Skeletal muscle cell (primary cell): Measurements from ENCODE around the gene ZCCHC18.

Experiments used
- DNase-seq: peaks from one replicate; pipeline ENCODE4 v3.0.0-alpha.2; 2010; ENCODE audit warnings: low read depth
- H3K4me3 ChIP-seq: 2 replicates; pipeline ENCODE4 v1.5.1; 2011; ENCODE audit warnings: low read depth, mild to moderate bottlenecking, control low read depth, low read length, moderate library complexity

Gene ZCCHC18

DNA sequence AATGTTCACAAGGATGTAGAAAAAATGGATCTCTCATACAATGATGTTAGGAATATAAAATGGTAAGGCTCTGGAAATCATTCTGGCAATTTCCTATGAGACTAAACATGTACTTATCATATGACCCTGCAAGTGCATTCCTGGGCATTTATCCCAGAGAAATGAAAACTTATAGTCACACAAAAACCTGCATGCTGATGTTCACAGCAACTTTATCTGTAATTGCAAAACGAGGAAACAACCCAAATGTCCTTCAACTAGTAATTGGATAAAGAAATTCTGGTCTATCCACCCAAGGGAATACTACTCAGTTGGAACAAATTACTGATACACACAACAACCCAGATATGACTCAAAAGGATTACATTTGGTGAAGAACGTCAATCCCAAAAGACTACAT, 14.5 kb downstream of the ZCCHC18 start:
- DNase-seq = no peak
- no peak overlapping the region for H3K4me3 ChIP-seq

DNA sequence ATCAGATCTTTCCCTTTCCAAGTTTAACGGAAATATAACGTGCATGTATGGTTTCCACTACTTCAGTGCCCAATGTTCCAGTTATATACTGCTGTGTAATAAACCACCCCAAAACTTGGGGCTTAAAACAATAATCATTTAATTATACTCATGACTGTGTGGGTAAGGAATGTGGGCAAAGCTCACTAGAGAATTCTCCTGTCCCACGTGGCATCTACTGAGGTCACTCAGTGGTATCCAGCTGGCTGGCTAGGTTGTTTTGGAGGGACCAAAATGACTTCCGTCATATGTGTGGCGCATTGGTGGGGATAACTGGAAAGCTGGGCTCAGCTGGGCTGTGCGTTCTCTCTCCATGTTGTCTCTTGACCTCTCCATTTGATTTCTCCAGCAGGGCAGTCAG, 18.5 kb downstream of the ZCCHC18 start:
- DNase-seq = no peak

DNA sequence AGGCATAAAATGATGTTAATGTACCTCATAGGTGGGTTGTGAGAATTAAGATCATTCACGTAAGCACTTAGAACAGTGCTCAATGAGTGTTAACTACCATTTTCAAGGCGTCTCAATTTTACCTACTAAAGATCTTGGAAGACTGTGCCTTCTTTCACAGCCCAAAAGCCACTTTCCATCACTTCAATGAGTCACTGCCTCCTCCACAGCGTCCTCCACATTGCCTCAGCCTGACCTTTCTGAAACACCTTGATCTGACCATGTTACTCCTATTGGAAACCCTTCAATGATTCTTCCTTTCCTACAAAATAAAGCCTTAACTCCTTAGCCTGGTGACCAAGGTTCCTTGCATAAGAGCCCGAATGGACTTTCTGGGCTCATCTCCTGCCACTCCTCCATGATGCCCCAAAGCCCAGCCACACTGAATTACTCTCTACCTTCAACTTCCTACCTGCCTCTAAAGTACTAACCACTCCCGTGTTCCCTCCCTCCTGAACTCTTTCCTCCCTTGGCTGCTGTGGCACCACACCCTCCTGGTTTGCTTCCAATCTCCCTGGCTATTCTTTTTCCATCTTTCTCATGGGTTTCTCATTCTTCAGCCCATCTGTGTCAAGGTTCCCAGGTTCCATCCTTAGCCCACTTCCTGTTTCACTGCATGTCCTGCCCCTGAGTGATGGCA, 22.4 kb downstream of the ZCCHC18 start:
- H3K4me3 ChIP-seq = no peak overlapping the region
- DNase-seq = no peak

More for the DNA sequence above, 18.5 kb downstream of the ZCCHC18 start:
- no peak overlapping the region for H3K4me3 ChIP-seq

DNA sequence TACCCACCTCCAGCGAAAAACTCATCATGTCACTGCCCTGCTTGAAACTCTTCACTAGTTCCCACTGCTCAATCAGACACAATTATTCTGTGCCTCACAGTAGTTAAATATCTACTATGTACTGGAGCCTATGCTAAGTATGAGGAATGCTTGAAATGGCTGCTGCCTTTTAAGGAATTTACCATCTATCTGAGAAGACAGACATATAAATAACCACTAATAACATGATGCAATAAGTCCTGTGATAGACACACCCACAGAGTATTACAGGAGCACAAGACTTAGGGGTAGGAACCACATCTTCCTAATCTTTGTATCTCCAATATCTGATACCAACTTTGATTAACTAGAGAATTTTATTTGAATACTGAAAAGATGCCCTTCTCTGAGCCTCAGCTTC, 23.4 kb downstream of the ZCCHC18 start:
- DNase-seq = no peak
- H3K4me3 ChIP-seq = no peak overlapping the region

DNA sequence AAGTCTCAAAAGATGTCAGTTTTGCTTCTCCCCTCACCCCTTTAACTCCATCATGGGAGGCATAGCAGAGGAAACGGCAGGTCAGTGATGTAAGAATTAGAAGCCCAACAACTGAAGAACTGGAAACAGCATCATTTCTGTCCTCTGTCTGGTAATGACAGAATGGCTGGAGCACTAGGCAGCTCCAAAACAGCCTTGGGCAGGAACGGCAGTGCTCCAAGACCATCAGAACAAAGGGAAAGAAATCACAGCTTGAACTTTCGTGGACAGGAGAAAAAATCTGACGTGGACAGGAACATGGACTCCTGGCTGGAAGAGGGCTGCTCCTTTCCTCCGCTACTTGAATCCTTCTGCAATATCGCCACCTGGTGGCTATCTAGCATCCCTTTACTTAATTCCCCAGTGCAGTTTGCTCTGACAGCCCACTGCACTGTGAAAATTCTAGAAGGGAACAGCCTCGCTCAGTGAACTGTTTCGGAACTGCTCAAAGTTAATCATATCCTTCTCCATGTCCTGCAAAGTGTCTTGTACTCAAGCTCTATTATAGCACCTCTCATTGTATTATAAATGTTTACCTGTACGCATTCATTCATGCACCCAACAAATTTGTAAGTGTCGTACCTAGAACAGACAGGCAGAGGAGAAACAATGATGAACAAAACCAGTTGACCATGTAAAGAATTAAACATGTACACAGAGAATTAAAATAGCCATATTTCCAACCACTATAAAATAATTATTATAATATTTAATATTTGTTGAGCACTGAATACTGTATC, 24.1 kb downstream of the ZCCHC18 start:
- H3K4me3 ChIP-seq = peak overlapping the region; percentile 49
- DNase-seq = peak; percentile 63

DNA sequence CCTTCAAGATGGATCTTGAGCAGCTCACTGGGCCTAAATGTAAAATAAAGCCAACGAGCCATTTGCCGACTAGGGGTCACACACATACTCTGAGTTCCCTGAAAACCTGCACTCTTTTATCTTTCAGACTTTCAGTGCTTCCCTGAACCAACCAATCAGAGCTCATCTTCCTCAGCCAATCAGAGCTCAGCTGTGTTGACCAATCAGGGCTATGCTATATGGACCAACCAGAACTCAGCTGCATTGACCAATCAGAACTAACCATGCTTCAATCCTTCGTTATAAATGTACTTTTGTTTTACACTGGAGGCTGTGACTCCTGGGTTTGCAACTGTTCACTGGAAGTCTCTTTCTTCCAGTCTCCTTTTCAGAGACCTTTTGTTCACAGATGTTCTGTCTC, 25.2 kb downstream of the ZCCHC18 start:
- no peak for DNase-seq
- H3K4me3 ChIP-seq = no peak overlapping the region

DNA sequence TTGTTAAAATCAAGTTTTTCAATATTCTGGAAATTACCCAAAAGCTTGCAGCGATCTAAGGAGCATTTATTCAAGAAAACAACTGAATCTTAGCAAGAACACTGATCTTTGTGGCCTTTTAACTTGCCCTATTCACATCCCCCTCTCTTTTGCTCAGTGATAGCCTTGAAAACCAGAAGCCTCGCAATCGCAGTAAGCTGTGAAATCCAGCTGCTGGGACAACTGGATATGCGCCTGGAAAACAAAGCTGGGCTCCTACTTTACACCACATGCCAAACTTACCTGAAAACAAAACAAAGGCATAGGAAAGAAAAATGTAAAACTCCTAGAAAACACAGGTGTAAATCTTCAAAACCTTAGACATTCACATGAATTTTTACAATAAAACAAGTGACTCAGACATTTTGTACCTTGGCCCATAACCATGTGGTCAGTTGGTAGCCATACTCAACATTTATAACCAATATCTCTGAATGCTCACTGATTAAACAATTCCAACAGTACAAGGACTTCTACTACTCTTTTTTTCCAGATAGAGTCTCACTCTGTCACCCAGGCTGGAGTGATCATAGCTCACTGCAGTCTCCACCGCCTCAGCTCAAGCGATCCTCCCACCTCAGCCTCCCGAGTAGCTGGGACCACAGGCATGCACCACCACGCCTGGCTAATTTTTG, 28.9 kb downstream of the ZCCHC18 start:
- DNase-seq = no peak
- no peak overlapping the region for H3K4me3 ChIP-seq

DNA sequence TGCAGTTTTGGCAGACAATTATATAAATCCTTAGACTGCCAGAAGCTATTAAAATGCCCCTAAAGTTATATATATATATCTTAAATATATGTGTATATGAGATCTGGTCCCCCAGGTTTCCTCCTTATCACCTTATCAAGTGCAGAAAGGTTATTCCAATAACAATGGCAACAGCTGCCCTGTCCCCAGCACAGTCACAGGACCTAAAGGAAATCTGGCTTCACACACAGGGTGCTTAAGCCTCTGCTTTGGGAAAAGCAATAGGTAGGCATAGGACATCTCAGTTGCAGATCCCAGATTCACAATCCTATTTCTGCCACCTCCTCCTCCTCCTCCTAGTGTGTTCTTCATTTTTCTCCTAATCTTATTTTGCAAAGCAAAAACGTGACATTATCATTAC, 38.7 kb downstream of the ZCCHC18 start:
- no peak overlapping the region for H3K4me3 ChIP-seq
- no peak for DNase-seq

DNA sequence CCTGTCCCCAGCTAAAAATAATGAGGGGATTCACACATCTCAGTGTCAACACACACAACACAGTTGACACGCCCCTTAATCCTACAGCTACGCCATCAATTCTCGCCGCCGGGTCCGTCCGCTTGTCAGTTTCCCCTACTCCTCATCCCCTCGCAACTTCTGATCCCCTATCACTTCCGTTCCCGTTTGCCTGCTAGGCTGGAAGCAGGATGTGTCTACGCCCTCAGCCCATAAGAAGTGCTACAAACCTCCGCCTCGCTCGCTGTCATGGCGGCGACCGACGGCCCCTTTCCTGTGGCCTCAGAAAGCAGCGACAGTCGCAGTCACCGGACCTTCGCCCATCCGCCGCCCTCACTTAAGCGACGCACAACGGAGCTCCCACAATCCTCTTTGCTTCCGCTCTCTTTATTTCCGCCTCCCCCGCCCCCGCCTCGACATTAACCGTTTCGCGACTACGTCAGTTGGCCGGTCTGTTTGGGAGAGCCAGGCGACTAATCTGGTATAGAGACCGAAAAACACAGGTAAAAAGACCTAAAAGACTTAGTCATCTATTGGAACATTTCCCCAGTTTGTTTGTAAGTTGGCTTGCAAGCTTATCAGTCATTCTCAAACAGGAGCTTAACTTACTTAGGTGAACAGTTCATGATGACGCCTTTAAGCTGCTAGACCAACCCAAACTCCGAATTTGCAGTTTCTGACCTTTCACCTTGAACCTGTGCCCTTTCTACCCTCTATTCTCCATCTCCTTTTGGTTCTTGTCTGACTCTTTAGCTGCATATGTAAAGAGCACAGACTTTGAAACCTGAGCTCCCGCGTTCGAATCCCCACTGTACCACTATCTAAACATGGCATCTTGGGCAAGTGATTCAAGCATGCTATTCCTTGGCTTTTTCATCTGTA, 44.6 kb downstream of the ZCCHC18 start, which contains the start of gene SLC25A53:
Gene SLC25A53, minus strand, starts transcription at position 380 of the 900 bp plus-strand sequence. CDS start 51,752 bp downstream, outside the sequence.
- peak within 1 kb of the TSS; percentile 55 for H3K4me3 ChIP-seq
- peak; percentile 53 for DNase-seq
